Astrocyte of the cerebellum (primary cell): ENCODE measurements around the gene LRRC30.
"Not testable (repeated sequence)": the region's sequence is repeated elsewhere in the genome, so short reads cannot be mapped to it uniquely, and the experiment has no call there.

Experiments
- DNase-seq: peaks from one replicate; pipeline ENCODE4 v3.0.0-alpha.2; 2011; ENCODE audit warnings: low read depth
- H3K4me3 ChIP-seq: 2 replicates; pipeline ENCODE4 v1.5.1; 2011; ENCODE audit warnings: mild to moderate bottlenecking, low read depth, low read length, moderate library complexity
- in situ Hi-C: cut with HindIII; loops from 2 replicates; pipeline ENCODE4 v1.10.0; 2017; ENCODE audit warnings: low sequenced_read_pairs
- TF ChIP-seq, protein P1 (sequence below): IDR thresholded peaks from 2 replicates; pipeline ENCODE4 v1.5.1; 2012; ENCODE audit warnings: low read length, low read depth, moderate library complexity, mild to moderate bottlenecking; ENCODE audit errors: missing control alignments

LRRC30 gene

DNA sequence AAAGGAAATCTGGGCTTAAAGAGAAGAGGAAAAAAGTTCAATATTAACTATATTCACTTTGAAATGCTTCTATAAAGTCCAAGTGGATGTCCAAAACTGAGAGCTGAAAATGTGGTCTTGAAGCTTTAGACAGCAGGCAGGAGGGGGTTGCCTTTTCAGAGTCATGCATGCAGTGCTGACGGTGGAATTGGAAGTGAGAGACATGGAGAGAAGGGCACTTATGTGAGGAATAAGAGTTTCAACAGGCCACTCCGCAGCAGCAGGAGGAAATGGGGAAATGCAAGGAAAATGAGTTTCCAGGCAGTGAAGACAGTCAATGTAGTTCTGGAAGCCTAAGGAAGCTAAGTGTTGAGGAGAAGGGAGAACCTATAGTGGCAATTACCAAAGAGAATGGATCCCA lies 33.0 kb upstream of the LRRC30 start:
- DNase-seq = no peak
- no peak overlapping the region for H3K4me3 ChIP-seq
- in situ Hi-C loops = no loop called here
- TF ChIP-seq, protein P1, sequence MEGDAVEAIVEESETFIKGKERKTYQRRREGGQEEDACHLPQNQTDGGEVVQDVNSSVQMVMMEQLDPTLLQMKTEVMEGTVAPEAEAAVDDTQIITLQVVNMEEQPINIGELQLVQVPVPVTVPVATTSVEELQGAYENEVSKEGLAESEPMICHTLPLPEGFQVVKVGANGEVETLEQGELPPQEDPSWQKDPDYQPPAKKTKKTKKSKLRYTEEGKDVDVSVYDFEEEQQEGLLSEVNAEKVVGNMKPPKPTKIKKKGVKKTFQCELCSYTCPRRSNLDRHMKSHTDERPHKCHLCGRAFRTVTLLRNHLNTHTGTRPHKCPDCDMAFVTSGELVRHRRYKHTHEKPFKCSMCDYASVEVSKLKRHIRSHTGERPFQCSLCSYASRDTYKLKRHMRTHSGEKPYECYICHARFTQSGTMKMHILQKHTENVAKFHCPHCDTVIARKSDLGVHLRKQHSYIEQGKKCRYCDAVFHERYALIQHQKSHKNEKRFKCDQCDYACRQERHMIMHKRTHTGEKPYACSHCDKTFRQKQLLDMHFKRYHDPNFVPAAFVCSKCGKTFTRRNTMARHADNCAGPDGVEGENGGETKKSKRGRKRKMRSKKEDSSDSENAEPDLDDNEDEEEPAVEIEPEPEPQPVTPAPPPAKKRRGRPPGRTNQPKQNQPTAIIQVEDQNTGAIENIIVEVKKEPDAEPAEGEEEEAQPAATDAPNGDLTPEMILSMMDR = no peak

GRCh38 chr18:7198326-7198725 lies 32.6 kb upstream of the LRRC30 start:
- no peak for DNase-seq
- no peak overlapping the region for H3K4me3 ChIP-seq
- in situ Hi-C loops = no loop called here
- TF ChIP-seq, protein P1 = no peak

DNA sequence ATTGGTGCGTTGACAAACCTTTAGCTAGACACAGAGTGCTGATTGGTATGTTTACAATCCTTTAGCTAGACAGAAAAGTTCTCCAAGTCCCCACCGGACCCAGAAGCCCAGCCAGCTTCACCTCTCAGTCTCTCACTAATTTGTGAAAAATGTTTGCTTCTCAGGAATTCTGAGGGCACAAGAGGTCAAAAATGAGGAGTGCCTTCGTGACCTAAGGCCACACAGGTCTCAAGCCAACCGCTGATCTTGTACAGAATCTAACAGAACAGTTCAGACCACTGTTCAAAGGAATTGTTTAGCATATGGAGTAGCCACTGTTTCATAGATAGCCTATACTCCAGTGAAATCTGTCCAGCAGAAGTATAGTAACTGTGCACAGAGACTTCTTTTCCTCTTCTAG lies 29.8 kb upstream of the LRRC30 start:
- DNase-seq = no peak
- TF ChIP-seq, protein P1 = no peak
- in situ Hi-C loops = no loop called here
- H3K4me3 ChIP-seq = no peak overlapping the region

- in situ Hi-C loops = no loop called here
- no peak for DNase-seq
- TF ChIP-seq, protein P1 = no peak
- H3K4me3 ChIP-seq = no peak overlapping the region
These were observed 28.7 kb upstream of the LRRC30 start for GRCh38 chr18:7202169-7202568.

DNA sequence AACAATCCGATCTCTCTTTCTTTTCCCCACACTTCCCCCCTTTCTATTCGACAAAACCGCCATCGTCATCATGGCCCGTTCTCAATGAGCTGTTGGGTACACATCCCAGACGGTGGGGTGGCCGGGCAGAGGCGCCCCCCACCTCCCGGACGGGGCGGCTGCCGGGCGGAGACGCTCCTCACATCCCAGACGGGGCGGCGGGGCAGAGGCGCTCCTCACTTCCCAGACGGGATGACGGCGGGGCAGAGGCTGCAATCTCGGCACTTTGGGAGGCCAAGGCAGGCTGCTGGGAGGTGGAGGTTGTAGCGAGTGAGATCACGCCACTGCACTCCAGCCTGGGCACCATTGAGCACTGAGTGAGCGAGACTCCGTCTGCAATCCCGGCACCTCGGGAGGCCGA lies 27.3 kb upstream of the LRRC30 start:
- DNase-seq, H3K4me3 ChIP-seq, in situ Hi-C loops: not testable (repeated sequence)

GRCh38 chr18:7205346-7205745 lies 25.5 kb upstream of the LRRC30 start:
- TF ChIP-seq, protein P1 = no peak
- no peak for DNase-seq
- no peak overlapping the region for H3K4me3 ChIP-seq
- in situ Hi-C loops = no loop called here

- TF ChIP-seq, protein P1 = no peak
- no peak overlapping the region for H3K4me3 ChIP-seq
- no peak for DNase-seq
- in situ Hi-C loops = no loop called here
These were observed 24.7 kb upstream of the LRRC30 start for GRCh38 chr18:7206217-7206616.
